GM18858 (cell line): ENCODE measurements around the gene ROS1.
"Not testable (repeated sequence)": the region's sequence is repeated elsewhere in the genome, so short reads cannot be mapped to it uniquely, and the experiment has no call there.

Experiments
- ATAC-seq: cut with Tn5 transposase; IDR thresholded peaks from one replicate; pipeline ENCODE4 v1.9.1; 2021; ENCODE audit not compliant: unreplicated experiment

The ROS1 gene

GRCh38 chr6:117268924-117269323 is 156.8 kb downstream of the ROS1 start:
- ATAC-seq = no peak

GRCh38 chr6:117267766-117268534 is 157.8 kb downstream of the ROS1 start:
- ATAC-seq = no peak

GRCh38 chr6:117267054-117267347 is 158.7 kb downstream of the ROS1 start:
- no peak for ATAC-seq

- ATAC-seq = no peak
Measured at GRCh38 chr6:117266257-117267053, 159.3 kb downstream of the ROS1 start.

GRCh38 chr6:117265410-117266256 is 160.1 kb downstream of the ROS1 start, which contains the start of gene VGLL2:
Gene VGLL2, plus strand, starts transcription at chr6:117265558. Its CDS starts 206 bp downstream, at chr6:117265764.
- ATAC-seq = no peak

GRCh38 chr6:117264692-117265409 is 160.9 kb downstream of the ROS1 start:
- no peak for ATAC-seq

- ATAC-seq = no peak
Measured at GRCh38 chr6:117264369-117264691, 161.4 kb downstream of the ROS1 start.

GRCh38 chr6:117263353-117263927 is 162.3 kb downstream of the ROS1 start:
- no peak for ATAC-seq

GRCh38 chr6:117262799-117263198 is 162.9 kb downstream of the ROS1 start:
- no peak for ATAC-seq

GRCh38 chr6:117253785-117254184 is 172.0 kb downstream of the ROS1 start:
- ATAC-seq = no peak

GRCh38 chr6:117244979-117245378 is 180.8 kb downstream of the ROS1 start:
- ATAC-seq = not testable (repeated sequence)

GRCh38 chr6:117244571-117244970 is 181.2 kb downstream of the ROS1 start:
- ATAC-seq = not testable (repeated sequence)
